Measurements from ENCODE around the gene RXRA.

RXRA gene

DNA sequence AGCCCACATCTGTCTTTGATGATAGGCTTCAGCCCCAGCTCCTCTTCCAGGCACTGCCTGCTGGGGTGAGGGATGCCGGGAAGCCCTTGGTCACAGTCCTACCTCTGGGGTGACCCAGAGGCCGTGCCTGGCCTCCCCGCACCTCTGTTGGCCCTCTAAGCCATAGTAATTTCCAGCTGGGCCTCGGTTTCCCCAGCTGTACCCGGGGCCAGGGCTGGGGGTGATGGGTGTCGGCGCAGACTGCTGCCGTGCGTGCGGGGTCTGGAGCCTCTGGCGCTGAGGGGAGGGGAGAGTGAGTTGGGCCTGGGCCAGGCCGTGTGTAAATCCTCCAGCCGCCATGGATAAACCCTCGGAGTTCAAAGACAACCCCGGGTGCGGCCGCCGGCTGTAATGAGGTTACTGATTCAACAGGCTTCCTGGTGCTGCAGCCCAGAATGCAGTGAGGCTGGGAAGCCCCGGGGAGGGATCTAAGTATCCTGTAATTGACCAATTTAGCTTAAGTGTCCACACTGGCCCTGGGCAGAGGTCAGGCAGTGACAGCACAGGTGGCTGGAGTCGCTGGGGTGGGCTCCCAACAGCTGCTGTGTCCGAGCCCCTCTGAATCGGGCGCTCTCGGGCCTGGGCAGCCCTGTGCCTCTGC lies 7.1 kb downstream of the RXRA start:
- H3K4me3 ChIP-seq (ENCODE audit: low read depth, low read length), result no peak overlapping the region
- TF ChIP-seq, protein P1, sequence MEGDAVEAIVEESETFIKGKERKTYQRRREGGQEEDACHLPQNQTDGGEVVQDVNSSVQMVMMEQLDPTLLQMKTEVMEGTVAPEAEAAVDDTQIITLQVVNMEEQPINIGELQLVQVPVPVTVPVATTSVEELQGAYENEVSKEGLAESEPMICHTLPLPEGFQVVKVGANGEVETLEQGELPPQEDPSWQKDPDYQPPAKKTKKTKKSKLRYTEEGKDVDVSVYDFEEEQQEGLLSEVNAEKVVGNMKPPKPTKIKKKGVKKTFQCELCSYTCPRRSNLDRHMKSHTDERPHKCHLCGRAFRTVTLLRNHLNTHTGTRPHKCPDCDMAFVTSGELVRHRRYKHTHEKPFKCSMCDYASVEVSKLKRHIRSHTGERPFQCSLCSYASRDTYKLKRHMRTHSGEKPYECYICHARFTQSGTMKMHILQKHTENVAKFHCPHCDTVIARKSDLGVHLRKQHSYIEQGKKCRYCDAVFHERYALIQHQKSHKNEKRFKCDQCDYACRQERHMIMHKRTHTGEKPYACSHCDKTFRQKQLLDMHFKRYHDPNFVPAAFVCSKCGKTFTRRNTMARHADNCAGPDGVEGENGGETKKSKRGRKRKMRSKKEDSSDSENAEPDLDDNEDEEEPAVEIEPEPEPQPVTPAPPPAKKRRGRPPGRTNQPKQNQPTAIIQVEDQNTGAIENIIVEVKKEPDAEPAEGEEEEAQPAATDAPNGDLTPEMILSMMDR (IDR thresholded peaks at IDR 0.05; ENCODE audit: low read depth, low read length, missing control alignments), result no peak
- DNase-seq (ENCODE audit: low read depth), result no peak
- in situ Hi-C loops (cut with HindIII; ENCODE audit: low sequenced_read_pairs), result no loop called here

DNA sequence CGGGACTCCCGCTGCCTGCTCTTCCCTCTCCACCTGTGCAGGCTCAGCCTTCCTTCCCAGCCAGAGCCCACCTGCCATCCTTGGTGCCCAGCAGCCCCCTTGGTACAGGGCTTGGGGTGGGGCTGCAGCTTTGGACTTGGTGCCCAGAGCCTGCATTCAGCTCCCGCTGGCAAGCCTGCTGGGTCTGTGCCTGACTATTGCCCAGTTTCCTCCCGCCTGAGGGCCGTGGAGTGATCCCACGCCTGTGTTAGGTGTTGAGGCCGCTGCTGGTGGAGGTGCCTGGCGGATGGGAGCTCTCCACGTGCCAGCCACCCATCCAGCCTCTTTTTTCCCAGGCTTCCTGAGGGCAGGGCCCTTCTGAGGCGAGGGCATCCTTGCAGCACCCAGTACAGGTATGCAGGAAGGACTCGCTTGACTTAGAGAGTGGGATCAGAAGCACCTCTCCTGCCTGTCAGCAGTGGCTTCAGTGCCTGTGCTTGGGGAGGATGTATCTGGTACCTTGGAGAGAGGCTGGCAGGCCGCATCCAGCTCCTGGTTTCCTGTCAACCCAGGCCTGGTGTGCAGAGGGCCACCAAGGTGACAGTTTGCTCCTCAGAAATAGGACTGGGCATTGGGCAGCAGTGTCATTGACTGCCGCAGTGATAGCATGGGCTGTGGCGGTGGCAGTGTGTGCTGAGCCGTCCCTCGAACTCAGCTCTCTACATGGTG lies 7.8 kb downstream of the RXRA start:
- in situ Hi-C loops (cut with HindIII; ENCODE audit: low sequenced_read_pairs), result no loop called here
- no peak for DNase-seq (ENCODE audit: low read depth)
- TF ChIP-seq, protein P1 (IDR thresholded peaks at IDR 0.05; ENCODE audit: low read depth, low read length, missing control alignments), result no peak
- no peak overlapping the region for H3K4me3 ChIP-seq (ENCODE audit: low read depth, low read length)

- in situ Hi-C loops (cut with HindIII; ENCODE audit: low sequenced_read_pairs), result no loop called here
- no peak overlapping the region for H3K4me3 ChIP-seq (ENCODE audit: low read depth, low read length)
- TF ChIP-seq, protein P1 (IDR thresholded peaks at IDR 0.05; ENCODE audit: low read depth, low read length, missing control alignments), result no peak
- no peak for DNase-seq (ENCODE audit: low read depth)
Observed at GRCh38 chr9:134335061-134335460, 8.8 kb downstream of the RXRA start.

- no peak for DNase-seq (ENCODE audit: low read depth)
- in situ Hi-C loops (cut with HindIII; ENCODE audit: low sequenced_read_pairs), result no loop called here
- TF ChIP-seq, protein P1 (IDR thresholded peaks at IDR 0.05; ENCODE audit: low read depth, low read length, missing control alignments), result no peak
- H3K4me3 ChIP-seq (ENCODE audit: low read depth, low read length), result no peak overlapping the region
Observed at GRCh38 chr9:134335486-134336220, 9.4 kb downstream of the RXRA start.

DNA sequence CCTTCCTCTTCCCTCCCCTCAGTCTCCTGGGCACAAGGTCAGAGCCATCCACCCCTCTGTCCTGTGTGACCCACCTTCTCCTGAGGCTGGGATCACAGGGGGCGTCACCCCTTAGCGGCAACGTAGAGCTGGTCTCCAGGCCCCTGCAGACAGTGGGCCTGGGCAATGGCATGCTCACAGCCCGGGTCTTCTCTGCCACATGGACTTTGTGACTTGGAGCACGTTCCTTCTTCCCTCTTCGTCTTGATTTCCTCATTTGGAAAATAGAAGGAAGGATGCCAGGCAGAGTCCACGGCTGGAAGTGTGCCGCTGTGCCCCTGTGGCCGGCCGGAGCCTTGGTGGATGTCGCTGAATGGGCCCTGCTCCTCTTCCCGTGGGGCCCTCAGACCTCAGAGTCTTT lies 10.0 kb downstream of the RXRA start:
- DNase-seq (ENCODE audit: low read depth), result no peak
- in situ Hi-C loops (cut with HindIII; ENCODE audit: low sequenced_read_pairs), result no loop called here
- TF ChIP-seq, protein P1 (IDR thresholded peaks at IDR 0.05; ENCODE audit: low read depth, low read length, missing control alignments), result no peak
- H3K4me3 ChIP-seq (ENCODE audit: low read depth, low read length), result no peak overlapping the region

- H3K4me3 ChIP-seq (ENCODE audit: low read depth, low read length), result no peak overlapping the region
- in situ Hi-C loops (cut with HindIII; ENCODE audit: low sequenced_read_pairs), result no loop called here
- DNase-seq (ENCODE audit: low read depth), result no peak
- TF ChIP-seq, protein P1 (IDR thresholded peaks at IDR 0.05; ENCODE audit: low read depth, low read length, missing control alignments), result no peak
Observed at GRCh38 chr9:134336924-134337323, 10.7 kb downstream of the RXRA start.

Measured in astrocyte of the cerebellum (primary cell).